ENCODE data around the gene PDCD1.

The PDCD1 gene

DNA sequence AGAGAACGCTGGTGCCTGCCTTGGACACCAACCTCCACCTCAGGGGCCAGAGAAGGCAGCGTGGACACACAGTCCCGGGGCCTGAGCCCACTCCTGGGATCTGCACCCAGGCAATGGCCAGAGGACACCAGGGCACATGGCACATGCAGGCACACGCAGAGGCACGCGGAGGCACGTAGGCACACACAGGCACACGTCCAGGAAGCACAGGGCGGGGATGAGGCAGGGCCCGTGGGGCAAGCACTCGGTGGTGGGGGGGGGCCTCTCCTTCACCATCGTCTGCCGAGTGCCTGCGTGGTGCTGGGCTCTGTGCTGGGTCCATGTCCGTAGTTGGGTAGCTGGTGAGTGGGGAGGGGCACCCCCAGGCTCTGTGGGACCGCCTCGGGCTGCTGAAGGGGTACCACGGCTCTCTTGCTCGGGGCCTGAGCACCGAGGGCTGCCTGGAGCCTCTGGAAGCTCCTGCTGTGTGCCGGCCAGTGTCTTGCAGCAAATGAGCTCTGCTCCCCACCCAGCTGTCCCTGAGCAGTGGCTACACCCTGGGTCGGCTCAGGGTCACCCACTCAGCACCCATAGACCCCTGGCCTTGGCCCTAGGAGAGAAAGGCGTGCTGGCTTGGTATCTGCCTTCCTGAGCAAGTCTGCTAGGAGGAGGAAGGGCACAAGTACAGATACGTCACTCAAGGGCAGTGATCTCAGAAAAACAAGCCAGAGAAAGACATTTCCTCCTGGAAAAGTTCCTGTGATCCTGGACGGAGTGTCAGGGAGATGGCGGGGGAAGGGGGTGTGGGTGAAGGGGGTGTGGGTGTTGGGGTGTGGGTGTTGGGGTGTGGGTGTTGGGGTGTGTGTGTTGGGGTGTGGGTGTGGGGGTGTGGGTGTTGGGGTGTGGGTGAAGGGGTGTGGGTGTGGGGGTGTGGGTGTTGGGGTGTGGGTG, 37.3 kb upstream of the PDCD1 start:
- peak; percentile 23 for DNase-seq (ENCODE audit: low read depth)

DNA sequence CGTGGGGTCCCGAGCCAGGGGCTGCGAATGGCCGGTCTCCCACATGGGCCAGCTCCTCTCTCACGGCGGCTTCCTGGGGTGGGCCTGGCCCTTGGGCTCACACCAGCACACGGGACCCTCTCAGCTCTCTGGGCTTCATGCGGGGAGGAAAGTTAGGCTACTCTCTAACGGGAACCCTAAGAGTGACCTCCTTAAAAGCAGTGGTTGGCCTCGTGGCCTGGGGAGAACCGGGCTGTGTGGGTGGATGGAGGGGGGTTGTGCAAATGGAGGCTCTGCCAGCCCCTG, 36.7 kb upstream of the PDCD1 start:
- no peak for DNase-seq (ENCODE audit: low read depth)

DNA sequence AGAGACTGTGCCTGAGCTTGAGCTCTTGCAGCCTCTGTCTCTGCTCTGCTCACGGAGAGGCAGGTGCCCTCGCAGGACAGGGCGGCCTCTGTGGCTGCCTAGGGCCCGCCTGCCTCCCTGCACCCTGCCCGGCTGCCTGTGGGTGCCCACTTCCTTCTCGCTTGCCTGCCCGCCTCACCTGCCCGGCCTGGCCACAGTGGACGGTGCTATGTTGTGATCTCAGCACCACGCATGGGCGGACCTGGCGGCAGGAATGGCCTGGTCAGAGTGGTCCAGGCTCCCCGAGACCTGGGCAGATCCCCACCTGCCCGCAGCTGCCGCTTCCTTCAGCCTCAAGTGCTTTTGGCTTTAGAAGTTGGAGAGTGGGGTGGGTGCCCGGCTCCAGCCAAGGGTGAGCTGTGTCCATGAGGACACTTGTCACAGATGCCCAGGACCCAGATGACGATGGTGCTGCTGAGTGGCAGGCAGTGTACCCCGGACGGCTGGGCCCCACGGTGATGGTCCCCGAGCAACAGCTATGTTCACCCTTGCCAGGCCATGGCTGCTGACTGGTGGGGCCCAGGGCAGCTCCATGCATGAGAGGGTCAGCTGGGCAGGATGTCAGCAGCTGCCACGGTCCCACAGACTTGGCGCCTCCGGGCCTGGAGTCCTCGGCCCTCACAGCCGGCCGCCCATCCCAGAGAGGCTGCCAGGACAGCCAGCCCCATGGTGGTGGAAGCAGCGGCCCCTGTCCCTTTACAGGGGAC, 36.2 kb upstream of the PDCD1 start:
- DNase-seq (ENCODE audit: low read depth) = no peak

DNA sequence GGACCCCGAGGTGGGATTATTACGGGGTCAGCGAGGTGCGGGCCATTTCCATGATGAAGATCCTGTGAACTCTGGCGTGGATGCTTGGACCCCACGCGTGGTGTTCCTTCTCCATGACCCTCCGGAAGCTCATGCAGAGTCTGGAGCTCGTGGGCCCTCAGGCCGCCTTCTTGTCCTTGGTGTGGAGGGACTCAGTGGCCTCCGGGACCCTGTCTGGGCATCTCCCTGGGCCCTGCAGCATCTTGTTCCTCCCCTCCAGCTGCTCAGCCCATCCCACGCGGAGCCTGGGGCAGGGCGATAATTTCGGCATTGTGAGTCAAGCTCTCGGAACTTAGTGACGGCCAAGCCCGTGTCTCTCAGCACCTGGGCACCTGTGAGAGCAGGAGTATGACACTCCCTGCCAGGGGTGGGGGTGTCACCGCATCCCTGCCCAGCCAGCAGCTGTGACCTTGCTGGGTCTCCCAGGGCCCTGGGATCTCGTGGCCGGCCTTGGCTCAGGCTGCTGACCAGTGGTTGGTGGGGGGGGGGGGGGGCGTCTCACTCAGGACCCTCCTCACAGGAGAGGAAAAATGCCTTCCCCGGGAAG, 35.5 kb upstream of the PDCD1 start:
- DNase-seq (ENCODE audit: low read depth) = no peak

DNA sequence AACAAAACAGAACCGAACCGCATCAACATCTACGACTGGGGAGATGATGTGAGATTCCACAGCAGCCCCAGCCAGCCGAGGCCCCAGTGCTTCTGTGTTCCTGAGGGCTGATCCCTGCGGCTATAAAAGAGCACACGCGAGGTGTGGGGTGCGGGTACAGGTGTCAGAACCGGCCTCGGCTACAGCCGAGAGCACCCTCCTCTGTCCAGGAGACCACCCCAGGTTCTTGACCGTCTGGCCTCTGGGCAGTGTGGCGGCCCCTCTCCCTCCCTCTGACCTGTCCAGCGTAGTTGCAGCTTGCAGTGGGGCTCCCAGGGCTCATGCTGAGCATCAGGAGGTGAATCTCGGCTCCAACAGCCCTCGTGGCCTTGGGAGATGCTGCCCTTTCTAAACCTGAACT, 34.6 kb upstream of the PDCD1 start:
- DNase-seq (ENCODE audit: low read depth) = no peak

DNA sequence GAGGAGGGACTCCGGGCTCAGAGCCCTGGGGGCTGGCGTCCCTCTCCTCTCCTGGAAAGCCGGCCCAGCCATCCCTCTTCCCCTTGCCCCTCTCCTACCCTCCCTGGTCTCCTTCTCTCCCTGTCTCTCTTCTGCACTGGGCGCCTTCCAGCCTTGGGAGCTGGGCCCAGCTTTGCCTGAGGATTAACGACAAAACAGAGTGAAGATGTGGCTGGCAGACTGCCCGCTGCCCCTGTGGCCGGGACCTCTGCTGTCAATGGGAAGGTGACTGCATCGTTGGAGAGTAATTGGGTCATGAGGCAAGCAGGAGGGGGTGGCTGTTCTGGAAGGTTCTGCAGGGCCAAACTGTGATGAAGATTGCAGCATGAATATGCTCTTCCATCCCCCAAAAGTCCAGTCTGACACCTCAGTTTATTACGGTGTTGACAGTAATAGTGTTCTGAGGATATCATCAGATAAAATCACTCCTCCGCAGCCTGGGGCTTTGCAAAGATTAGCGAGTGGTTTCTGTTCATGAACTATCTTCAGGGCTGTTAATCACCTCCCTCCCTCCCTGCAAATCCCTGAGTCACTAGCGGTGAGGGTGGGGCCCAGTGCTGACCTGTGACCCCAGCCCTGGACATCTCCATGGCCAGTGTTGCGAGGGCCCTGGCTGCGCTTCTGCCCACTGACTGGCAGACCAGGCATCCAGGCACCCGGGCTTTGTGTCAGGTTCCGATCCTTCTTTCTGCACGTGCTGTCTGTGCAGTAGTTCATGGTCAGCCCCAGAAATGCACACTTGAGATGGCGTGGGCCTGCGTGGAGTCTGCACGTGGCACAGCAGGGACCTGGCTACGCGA, 33.8 kb upstream of the PDCD1 start:
- no peak for DNase-seq (ENCODE audit: low read depth)

DNA sequence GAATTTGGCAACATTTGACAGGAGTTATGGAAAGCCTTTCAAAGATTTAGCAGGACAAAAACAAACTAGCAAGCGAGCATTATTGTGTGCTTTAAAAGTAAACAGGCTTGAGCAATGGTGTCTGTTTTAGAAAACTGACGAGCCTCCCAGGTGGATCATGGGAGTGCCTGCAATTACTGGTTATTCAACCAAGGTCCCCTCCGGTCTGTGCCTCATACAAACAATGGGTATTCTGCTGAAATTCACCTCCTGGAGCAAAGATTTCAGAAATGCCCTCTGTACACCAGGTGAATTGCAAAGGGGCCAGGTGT, 33.2 kb upstream of the PDCD1 start:
- no peak for DNase-seq (ENCODE audit: low read depth)

DNA sequence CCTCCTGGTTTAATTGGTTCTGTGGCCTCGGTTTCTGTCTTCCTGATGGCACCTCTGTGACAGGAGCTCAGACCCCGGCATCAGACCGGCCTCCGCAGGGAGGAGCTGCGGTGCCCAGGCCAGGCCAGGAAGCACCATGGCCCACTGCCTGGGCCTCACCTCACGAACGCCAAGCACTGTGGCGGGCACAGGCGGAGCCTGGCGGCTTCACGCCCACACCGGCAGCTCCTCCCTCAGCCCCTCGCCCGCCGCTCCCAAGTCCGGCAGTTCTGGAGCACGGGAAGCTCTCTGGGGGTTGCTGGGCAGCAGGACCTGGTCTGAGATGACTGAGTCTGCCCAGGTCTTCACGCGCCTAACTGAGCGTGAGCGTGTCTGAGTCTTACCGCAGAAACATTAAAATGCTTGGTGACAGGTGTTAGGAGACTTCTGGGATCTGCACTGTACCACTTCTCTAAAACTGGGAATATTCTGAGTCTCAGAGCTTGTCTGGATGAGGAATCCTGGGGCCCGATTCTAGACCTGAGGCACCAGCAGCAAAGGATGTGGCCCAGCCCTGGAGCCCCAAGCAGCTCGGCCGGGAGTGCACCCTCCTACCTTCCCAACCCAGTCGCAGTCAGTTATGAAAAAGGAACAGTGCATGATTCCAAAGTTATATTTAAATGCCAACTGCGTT, 32.8 kb upstream of the PDCD1 start:
- DNase-seq (ENCODE audit: low read depth) = no peak

DNA sequence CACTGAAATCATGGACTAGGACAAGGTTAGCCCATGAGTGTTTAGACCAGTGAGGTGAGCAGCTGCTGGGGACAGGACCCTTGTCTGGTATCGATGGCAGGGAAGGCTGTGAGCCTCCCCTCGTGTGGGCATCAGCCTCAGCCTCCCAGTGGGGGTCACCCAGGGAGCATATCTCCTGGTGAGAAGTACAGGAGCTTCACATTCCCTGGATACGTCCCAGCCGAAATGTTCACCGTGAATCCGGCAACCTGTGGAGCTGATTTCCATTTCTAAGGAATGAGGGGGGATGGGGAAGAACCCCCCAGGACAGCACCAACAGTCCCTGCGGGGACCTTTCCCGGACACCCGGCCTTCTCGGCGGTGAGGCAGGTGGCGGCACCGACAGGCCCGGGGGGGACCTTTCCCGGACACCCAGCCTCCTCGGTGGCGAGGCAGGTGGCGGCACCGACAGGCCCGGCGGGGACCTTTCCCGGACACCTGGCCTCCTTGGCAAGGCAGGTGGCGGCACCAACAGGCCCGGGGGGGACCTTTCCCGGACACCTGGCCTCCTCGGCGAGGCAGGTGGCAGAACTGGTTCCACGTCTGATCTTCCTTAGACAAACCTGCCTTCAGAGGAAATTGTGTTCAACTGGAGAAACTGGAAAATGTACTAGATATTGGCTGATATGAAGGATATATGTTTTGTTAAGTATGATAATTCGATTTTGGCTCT, 32.0 kb upstream of the PDCD1 start:
- DNase-seq (ENCODE audit: low read depth) = no peak

DNA sequence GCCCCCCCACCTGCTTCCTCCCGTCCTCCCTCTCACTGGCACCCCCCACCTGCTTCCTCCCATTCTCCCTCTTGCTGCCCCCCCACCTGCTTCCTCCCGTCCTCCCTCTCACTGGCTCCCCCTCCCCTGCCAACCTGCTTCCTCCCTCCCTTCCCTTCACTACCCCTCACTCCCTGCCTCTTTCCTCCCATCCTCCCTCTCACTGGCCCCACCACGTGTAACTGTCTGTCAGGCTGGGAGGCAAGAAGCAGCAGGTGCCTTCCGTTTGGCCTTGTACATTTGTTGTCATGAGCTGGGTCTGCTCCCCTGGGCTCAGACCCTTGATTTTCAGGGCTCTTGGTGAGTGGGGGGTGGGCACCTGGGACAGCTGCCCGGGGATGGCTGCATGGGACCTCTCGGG, 29.9 kb upstream of the PDCD1 start:
- DNase-seq (ENCODE audit: low read depth) = no peak

DNA sequence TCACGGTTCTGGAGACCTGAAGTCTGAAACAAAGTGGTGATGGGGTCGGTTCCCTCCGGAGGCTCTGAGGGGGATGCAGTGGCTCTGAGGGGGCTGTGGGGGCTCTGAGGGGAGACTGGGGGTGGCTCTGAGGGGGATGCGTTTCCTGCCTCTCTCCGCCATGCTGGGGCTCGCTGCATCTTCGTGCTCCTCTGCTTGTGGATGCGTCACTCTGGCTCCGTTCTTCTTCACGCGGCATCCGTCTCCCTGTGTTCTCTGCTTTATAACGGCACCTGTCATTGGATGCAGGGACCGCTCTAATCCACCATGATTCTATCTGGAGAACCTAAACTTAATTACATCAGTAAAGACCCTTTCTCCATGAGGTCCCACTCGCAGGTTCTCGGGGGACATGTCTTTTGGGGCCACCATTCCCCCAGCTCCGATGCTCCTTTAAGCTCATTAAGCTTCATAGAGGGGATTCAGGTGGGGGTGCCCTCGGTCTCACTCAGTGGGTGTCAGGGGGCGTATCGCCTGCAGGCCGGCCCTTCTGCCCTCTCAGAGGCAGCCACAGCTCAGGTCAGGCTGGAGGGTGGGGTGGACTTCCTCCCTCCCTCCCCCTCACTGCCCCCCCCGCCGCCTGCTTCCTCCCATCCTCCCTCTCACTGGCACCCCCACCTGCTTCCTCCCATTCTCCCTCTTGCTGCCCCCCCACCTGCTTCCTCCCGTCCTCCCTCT, 29.3 kb upstream of the PDCD1 start:
- DNase-seq (ENCODE audit: low read depth) = no peak

DNA sequence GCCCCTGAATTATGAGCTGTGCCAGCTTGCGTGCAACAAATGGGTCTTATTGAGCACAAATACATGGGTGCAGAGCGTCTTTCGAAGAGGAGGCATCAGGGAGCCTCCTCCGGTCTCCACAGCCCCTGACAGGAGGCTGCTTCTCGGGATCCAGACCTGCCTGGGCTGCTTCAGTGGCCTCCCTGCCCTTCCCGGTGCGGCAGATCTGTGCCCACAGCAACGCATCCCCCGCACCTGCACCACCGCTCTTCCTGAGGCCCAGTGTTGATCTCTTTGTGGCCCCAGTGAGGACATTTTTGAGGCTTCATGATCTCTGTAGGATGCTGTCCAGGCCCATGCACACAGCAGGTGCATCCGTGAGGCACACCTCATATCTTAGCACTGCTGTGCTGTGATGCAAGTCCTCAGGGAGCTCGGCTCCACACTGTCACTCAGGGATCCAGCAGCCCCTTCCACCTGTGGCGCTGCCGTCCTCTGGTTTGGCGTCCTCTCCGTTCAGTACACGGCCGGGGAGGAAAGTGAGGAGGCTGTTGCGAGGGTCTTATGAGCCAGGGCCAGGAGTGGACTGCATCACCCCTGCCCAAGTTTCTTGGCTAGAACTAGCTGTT, 28.2 kb upstream of the PDCD1 start:
- no peak for DNase-seq (ENCODE audit: low read depth)

DNA sequence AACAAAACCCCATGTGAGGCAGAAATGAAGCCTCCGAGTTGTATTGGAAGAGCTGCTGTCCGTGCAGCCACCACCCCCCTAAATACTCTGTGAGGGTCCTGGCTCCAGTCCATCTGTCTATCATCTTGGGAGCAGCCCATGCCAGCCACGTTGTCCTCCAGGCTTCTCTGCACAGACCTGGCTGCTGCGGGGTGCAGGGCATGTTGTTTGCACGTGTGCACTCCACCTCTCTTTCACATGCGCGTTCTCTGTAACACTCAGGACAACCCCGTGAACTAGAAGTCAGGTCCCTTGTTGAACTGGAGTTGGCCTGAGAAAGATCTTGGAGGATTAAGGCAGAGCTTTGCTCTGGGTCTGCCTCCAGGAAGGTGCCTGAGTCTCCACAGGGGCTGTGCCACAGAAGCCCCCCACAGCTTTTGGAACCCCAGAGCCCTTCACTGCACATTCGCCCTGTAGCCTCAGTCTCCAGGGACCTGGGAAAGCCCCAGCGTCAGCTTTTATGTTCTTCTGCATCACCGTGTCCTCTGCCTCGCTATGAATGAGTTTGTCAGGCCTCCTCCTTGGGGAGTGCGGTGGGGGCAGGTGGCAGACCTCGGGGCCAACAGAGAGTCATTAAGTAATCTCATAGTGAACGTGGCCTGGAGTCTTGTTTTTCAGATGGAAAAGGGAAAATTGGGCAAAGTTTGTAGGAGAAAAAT, 27.4 kb upstream of the PDCD1 start:
- DNase-seq (ENCODE audit: low read depth) = no peak

DNA sequence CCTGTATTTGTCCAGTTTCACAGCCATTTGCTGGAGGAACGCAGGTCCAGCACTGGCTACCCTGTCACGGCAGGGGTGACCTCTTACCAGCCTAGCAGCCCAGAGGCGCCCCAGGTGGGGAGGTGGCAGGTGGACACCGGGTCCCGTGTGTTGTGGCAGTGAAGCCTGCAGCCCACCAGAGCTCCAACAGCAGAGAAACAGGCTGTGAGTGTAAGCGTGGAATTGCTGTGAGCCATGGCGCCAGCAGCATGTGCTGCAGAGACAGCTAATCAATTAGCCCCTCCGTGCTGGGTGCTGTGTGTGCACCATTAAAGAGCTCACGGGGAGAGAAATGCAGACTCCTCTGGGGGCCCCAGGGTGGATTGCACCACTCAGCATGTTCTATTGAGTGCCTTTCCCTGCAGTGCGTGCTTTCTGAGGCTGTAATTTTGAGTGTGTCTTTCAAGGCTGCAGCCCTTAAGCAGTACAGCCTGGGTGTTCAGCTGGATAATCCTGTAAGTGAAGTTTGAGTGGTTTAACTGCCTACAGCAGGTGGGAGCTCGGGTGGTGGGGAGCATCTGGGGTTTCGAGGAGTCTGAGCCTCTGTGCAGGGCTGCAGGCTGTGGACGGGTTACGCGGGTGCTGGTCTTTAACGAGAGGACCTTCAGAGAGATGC, 26.7 kb upstream of the PDCD1 start:
- DNase-seq (ENCODE audit: low read depth) = no peak

DNA sequence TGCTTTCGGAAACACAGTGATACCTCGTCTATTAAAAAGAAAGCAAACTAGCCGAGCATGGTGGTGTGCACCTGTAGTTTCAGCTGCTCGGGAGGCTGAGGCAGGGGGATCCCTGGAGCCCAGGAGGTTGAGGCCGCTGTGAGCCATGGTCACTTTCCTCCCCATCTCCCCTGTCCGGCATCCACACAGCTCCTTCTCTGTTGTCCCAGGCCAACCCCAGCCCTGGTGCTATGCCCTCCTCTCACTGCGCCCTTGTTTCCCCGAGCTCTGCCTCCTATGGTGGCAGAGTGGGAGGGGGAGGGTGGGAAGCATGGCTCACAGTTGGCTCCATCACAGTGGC, 26.2 kb upstream of the PDCD1 start:
- DNase-seq (ENCODE audit: low read depth) = no peak

DNA sequence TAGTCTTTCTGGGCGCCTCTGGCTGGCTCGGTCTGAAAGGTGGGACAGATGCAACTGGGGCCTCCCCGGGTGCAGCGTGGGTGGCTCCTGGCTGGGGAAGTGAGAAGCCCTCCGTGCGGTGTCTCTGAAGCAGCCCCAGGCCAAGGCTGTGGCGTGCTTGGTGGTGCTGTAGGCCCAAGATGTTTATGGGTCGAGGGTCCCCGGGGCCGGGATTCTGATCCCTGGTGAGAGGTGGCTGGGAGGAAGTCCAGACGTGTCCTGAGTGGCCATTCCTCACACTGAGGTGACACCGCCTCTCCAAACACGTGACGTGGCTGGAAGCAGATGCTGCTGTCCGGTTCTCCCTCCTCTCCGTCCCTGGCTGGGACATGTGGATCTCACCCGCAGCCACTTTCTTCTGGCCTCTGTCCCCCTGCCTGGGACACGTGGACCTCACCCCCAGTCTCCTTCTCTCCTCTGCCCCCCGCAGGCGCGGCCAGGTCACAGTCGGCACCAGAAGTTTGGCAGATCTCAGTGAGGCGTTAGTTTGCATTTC, 23.5 kb upstream of the PDCD1 start:
- DNase-seq (ENCODE audit: low read depth) = peak; percentile 12

DNA sequence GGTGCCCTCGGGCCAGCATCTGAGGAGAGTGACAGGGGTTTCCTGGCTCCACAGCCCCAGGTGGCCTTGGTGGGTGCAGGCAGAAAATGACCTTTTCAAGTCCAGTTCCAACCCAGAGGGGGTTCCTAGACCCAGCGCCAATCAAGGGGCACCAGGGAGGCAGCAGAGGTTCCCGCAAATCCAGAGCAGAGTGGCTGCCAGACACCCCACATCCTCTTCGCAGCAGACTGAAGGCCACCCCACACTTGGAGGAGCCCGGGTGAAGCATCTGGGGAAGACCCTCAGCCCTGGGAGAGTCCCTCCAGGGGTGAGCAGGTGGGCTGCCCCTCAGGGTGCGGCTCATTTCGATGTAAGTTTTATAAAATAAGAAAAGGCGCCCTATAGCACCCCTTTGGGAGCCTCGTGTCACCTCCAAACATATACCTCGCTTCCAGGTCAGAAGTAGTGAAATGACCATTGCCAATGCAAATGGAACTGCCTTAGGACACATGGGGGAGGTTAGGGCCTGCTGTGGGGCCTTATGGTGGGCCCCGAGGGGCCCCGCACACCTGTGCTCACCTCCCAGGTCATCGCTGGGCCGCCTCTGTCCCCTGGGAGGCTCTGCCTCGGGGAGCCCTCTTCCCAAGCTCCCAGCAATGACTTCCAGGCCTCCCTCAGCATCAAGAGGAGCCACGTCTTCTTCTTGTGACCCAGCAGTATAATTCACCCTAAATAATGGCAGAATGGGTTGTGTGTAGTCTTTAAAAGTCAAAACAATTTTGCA, 21.8 kb upstream of the PDCD1 start:
- DNase-seq (ENCODE audit: low read depth) = no peak

DNA sequence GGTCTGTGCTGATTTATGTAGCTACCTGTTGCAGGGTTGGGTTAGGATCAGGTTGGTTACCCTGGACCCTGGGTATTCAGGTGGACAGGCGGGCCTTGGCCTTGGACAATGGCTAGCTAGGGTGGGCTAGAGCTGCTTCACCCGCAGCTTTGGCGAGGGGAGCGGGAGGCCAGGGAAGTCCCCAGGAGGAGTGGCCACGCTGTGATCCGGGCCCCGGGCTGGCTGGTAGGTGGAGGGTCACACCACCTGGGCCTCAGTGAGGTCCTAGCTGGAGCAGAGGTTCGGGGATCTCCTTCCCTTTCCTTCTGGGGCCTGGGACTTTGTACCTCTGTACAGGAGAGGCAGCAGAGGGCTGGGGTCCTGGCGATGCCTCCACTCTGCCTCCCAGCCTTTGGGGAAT, 20.6 kb upstream of the PDCD1 start:
- no peak for DNase-seq (ENCODE audit: low read depth)

Data from fibroblast of gingiva (primary cell).